Stimulated activated CD8-positive, alpha-beta memory T cell treated with anti-CD3 and anti-CD28 coated beads, Interleukin-7, amount 100 ng/mL, for 24 hours (primary cell): ENCODE results near the gene OR52A5.

Source experiments
- DNase-seq: peaks from one replicate; pipeline ENCODE4 v3.0.0-alpha.2; 2020; ENCODE audit warnings: low read depth

The OR52A5 gene

DNA sequence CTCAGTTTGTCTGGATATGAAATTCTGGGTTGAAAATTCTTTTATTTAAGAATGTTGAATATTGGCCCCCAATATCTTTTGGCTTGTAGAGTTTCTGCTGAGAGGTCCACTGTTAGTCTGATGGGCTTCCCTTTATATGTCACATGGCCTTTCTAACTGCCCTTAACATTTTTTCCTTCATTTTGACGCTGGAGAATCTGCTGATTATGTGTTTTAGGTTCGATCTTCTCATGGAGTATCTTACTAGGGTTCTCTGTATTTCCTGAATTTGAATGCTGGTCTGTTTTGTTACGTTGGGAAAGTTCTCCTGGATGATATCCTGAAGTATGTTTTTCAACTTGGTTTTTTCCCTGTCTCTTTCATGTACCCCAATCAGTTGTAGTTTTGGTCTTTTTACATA lies 22.8 kb downstream of the OR52A5 start:
- no peak for DNase-seq

DNA sequence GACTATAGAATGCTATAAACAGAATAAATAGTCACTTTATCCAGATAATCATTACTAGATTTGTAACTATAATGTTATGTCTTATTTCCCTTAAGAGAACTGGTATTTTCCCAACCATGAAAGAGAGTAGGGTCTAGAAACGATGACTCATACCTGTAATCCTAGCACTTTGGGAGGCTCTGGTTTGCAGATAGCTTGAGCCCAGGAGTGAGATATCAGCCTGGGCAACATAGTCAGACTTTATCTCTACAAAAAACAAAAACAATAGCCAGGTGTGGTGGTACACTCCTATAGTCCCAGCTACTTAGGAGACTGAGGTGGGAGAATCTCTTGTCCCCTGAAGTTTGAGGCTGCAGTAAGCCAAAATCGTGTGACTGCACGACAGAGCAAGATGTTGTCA lies 30.9 kb downstream of the OR52A5 start:
- DNase-seq, result no peak

- no peak for DNase-seq
These were observed 35.1 kb downstream of the OR52A5 start for GRCh38 chr11:5103066-5103465.

DNA sequence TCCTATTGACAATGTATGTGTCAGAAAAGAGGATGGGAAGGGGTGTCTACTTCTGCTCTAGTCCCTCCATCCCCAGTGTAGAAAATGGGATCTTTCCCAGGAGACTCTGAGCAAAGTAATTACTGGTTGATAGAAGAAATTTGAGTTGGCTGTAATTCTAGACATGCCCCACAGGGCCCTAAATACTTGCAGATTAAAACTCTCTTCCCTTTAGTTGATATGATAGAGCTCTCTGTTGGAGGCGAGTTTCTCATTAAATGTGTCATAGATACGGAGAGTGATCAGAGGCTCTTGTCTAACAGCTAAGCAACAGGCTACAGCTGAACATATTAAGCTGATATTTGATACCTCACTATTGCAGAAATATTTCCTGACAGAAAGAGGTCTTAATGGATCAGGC lies 35.9 kb downstream of the OR52A5 start:
- DNase-seq, result no peak

DNA sequence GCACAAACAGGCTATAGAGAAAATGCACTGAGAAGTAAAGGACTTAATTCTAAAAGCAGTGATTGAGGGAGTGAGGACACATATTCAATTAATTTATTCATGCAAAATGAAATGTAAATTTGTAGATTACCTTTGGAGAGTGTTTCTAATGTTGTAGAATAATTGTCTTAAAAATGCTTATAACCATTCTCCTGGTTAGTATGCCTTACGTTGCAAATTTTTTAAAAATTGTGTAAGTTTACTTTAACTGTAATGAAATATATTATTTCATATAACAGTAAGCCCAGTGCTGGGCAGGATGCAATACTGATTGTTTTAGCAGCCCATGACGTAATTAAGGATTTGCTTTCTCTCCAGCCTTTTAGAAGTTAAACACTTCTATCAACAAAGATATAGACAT lies 42.1 kb downstream of the OR52A5 start:
- no peak for DNase-seq

DNA sequence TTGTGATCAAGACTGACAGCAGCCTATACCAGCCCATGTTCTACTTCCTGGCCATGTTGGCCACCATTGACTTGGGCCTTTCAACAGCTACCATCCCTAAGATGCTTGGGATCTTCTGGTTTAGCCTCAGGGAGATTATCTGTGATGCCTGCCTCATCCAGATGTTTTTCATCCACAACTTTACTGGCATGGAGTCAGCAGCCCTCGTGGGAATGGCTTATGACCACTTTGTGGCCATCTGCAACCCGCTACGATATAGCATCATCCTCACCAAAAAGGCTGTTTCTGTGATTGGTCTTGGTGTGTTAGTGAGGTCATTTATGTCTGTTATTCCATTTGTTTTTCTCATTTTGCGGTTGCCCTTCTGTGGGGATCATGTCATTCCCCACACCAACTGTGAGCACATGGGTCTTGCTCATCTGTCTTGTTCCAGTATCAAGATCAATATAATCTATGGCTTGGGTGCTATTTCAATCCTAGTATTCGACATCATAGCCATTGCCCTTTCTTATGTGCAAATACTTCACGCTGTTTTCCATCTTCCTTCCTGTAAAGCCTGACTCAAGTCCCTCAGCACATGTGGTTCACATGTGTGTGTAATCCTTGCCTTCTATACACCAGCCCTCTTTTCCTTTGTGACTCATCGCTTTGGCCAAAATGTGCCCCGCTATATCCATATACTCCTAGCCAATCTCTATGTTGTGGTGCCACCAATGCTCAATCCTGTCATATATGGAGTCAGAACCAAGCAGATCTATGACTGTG lies 45.2 kb downstream of the OR52A5 start:
- no peak for DNase-seq

- no peak for DNase-seq
These were observed 47.5 kb downstream of the OR52A5 start for GRCh38 chr11:5090668-5091067.

DNA sequence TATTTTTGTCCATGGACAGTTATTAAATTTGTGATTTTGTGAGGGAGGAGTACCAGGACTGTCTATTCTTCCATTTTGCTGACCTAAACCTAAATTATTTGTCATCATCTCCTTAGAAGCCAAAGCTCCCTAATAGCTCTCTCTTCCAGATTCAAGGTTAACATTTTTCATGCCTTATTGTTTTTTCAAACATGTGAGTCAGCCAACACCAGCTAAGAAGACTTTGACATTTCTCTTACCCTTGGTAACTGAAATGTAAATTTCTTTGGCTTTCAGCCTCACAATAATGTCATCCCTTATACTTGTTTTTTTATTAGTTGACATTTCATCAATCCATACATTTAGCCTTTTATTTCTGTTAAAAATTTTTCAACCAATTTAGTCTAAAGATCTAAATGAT lies 49.6 kb downstream of the OR52A5 start:
- DNase-seq, result no peak

- no peak for DNase-seq
These were observed 54.6 kb downstream of the OR52A5 start for GRCh38 chr11:5083602-5084001.

DNA sequence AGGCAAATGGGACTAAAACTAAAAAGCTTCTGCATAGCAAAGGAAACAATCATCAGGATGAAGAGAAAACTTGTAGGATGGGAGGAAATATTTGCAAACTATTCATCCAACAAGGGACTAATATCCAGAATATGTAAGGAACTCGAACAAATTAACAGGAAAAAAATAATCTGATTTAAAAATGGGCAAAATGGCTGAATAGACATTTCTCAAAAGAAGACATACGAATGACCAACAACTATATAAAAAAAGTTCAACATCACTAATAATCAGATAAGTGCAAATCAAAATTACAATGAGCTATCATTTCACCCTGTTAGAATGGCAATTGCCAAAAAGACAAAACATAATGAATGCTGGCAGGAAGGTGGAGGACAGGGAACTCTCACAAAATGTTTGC lies 56.8 kb downstream of the OR52A5 start:
- no peak for DNase-seq
